Jurkat, Clone E6-1 (cell line): ENCODE measurements around the gene RAP1B.
"Not testable (repeated sequence)": the region's sequence is repeated elsewhere in the genome, so short reads cannot be mapped to it uniquely, and the experiment has no call there.

Experiments
- DNase-seq: peaks from one replicate; pipeline ENCODE4 v3.0.0-alpha.2; 2011; ENCODE audit warnings: low read depth, low spot score
- H3K4me3 ChIP-seq: 2 replicates; pipeline ENCODE4 v1.5.1; 2011; ENCODE audit warnings: mild to moderate bottlenecking, low read length, control low read depth, moderate library complexity

Gene RAP1B

DNA sequence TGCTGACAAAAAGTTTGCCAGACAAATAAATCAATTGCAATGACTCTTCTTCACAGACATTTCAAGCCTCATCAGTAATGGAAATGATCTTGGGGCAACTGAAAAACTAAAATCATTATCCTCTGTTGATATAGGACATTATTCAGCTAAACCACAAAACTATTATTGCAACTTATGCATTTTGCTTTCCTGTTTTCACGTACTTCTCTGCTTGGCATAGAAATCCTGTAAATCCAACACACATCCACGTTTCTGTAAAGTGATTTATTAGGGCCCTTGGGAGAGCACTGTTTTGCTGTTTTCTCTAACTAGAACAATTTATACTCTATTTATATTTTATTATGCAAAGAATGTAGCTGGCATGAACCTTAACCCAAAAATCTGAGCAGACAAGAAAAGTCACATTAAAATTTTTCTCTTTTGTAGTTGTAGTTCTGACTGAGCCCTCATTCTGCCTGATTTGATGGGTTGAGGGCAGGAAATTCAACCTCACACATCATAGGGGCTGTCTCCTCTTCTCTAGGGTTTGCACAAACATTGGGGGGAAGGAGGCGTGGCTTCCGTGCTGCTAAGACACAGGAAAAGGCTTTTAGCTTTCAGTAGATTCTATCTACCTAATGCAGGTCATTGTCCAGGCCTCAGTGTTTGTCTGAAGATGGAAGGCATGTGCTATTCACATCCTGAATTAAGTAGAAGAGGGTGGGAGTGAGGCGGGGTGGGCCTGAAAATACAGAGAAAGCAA lies 64.6 kb downstream of the RAP1B start:
- peak; percentile 86 for DNase-seq
- H3K4me3 ChIP-seq = no peak overlapping the region; the same call in 1 of the 2 replicates

DNA sequence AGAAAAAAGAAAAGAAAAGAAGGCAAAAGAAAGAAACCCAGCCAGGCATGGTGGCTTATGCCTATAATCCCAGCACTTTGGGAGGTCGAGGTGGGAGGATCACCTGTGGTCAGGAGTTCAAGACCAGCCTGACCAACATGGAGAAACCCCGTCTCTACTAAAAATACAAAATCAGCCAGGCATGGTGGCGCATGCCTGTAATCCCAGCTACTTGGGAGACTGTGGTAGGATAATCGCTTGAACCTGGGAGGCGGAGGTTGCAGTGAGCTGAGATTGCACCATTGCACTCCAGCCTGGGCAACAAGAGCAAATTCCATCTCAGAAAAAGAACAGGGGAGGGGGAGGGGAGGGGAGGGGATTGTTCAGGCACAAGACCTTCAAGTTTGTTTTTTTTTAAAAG lies 66.2 kb downstream of the RAP1B start:
- not testable (repeated sequence) for H3K4me3 ChIP-seq, DNase-seq

DNA sequence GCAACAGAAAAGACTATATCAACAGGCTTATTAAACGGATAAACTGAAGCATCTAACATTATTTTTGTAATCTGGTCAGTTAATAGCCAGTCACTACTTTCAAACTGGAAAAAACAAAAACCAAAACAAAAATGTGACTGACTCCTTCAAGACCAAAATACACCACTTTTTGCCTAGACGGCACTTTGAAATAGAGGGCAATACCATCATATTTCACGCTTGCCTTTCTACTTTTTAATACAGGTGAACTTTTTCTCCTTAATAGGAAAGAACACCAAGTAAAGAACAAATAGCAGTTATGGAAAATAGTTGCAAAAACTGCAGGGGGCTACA lies 75.5 kb downstream of the RAP1B start:
- H3K4me3 ChIP-seq = peak overlapping the region; percentile 96
- DNase-seq = no peak

DNA sequence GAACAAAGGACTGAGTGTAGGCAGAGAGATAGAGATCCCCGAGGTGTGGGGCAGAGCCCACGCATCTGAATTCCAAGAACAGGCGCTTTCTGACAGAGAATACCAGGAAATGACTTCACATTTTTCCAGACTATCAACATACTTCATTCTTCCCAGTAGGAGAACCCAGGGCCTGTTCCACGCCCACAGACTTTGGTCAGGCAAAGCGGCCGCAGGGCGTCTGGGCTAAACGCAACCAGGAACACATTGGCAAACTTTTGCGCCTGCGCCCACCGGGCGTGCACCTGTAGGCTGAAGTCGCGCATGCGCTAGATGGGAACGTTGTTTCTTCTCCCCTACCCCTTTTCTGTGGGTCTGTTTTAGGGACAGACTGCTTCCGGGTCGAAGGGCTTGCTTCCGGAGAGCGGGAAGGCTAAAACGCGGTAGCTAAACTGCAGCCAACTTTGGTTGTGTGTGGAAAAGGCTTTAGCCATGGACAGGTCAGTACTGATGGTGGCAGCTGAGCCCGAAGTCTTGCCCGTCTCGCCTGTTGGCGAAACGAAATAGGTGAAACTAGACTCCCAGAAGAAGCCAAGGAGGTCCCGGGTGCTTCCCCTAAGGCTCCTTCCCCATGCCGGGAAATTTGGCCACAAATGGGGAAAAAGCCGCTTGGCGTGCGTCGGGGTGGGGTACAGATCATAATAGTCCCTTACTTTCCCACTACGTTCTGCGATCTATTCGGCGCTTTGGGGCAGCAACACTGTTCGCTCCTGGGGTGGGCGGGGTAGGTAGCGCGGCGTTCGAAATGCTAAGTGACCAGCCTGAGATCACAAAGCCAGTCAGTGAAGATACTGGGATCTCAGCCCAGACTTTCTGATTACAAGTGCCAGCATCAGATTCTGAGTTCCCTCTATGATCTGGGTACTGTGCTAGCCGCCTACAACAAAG lies 76.2 kb downstream of the RAP1B start, which contains the start of gene NUP107:
NUP107 (plus strand) TSS at position 384 of the 927 bp plus-strand sequence; CDS start at position 472, 88 bp downstream.
- peak; percentile 97 for DNase-seq
- H3K4me3 ChIP-seq = peak within 1 kb of the TSS; percentile 96

DNA sequence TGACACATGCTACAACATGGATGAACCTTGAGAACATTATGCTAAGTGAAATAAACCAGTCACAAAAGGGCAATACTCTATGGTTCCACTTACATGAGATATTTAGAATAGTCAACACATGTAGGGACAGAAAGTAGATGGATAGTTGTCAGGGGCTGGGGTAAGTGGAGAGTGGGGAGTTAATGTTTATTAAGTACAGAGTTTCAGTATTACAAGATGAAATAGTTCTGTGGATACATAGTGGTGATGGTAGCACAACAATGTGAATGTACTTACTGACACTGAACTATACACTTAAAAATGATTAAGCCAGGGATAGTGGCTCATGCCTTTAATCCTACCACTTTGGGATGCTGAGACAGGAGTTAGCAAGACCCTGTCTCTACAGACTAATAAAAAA lies 84.8 kb downstream of the RAP1B start:
- H3K4me3 ChIP-seq = no peak overlapping the region
- DNase-seq = no peak

DNA sequence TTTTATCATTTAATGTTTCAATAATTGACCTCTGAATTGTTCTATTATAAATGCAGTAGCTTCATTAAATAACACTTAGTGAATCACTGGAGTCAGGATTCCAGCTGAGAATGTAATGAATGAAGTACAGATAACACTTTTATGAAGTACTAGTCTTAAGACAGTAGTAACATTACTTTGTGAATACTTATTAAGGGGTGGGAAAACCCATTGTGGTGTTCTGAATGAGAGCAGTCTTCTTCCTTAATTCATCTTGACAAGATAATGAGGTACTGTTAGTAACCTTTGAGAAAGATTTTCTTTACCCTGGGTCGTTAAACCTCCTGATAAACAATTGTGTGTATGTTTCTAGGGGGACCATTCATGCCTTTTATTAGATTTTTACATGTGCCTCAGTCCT lies 88.8 kb downstream of the RAP1B start:
- H3K4me3 ChIP-seq = no peak overlapping the region
- no peak for DNase-seq
